ENCODE results near the gene PAQR8. TPM values are rescaled to one million over a fixed set of nuclear protein-coding genes. Genes with fewer than 3 reads are reported as not detected.

PAQR8 gene
- total and polyA plus RNA-seq, 2 of the 13 experiments (the other 11 are each of a cell fraction or from before 2014, with no cell fraction given), result 37.7 to 50.7 TPM

- TF ChIP-seq SNAPC4 (CRISPR knock-in tag; IDR thresholded peaks at IDR 0.05) (no peak), RBAK (CRISPR knock-in tag; IDR thresholded peaks at IDR 0.05) (no peak), ZNF10 (CRISPR knock-in tag; IDR thresholded peaks at IDR 0.05; ENCODE audit: borderline replicate concordance, low read depth) (no peak), REPIN1 (CRISPR knock-in tag; IDR thresholded peaks at IDR 0.05; ENCODE audit: borderline replicate concordance, low read depth) (no peak), ZNF468 (CRISPR knock-in tag; IDR thresholded peaks at IDR 0.05) (no peak), ZNF772 (CRISPR knock-in tag; IDR thresholded peaks at IDR 0.05) (peak; percentile 53), ZSCAN21 (CRISPR knock-in tag; IDR thresholded peaks at IDR 0.05; ENCODE audit: borderline replicate concordance) (peak; percentile 54; the same call in 1 of the 2 replicates), FUBP1 (CRISPR knock-in tag; IDR thresholded peaks at IDR 0.05; ENCODE audit: borderline replicate concordance) (no peak), HBP1 (CRISPR knock-in tag; IDR thresholded peaks at IDR 0.05; ENCODE audit: low read depth) (no peak; the same call in 1 of the 2 replicates), NFE2 (CRISPR knock-in tag; IDR thresholded peaks at IDR 0.05) (no peak), CENPT (CRISPR knock-in tag; IDR thresholded peaks at IDR 0.05; ENCODE audit: low read depth) (no peak), ZFP36 (IDR thresholded peaks at IDR 0.05; ENCODE audit: borderline replicate concordance, low read depth, low read length, partially characterized antibody) (no peak), E2F1 (CRISPR knock-in tag; IDR thresholded peaks at IDR 0.05) (no peak; the same call in 1 of the 2 replicates), ZBTB14 (CRISPR knock-in tag; IDR thresholded peaks at IDR 0.05) (no peak), PAF1 (CRISPR knock-in tag; IDR thresholded peaks at IDR 0.05) (no peak), PLRG1 (conservative IDR thresholded peaks at IDR 0.05) (no peak), ZNF7 (CRISPR knock-in tag; IDR thresholded peaks at IDR 0.05) (no peak)
These were observed 684 bp downstream of the PAQR8 start (continued) for GRCh38 chr6:52362443-52363227.
